ENCODE data around the gene REPS1.

DNA sequence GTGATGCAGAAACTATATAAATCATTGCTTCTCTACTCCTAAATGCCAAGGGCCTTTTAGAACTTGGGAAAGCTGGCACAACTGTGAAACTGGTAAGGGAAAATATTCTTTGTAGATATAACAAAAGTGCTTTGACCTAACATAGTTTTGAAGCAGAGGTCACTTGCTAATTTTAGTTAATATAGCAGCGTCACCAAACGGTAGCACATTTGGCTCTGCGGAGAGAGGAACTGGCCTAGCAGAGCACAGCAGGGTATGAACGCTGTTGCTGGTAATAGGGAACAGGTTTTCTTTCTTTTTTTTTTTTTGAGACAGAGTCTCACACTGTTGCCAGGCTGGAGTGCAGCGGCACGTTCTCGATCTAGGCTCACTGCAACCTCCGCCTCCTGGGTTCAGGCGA, 124.7 kb downstream of the REPS1 start:
- TF ChIP-seq, protein P1, sequence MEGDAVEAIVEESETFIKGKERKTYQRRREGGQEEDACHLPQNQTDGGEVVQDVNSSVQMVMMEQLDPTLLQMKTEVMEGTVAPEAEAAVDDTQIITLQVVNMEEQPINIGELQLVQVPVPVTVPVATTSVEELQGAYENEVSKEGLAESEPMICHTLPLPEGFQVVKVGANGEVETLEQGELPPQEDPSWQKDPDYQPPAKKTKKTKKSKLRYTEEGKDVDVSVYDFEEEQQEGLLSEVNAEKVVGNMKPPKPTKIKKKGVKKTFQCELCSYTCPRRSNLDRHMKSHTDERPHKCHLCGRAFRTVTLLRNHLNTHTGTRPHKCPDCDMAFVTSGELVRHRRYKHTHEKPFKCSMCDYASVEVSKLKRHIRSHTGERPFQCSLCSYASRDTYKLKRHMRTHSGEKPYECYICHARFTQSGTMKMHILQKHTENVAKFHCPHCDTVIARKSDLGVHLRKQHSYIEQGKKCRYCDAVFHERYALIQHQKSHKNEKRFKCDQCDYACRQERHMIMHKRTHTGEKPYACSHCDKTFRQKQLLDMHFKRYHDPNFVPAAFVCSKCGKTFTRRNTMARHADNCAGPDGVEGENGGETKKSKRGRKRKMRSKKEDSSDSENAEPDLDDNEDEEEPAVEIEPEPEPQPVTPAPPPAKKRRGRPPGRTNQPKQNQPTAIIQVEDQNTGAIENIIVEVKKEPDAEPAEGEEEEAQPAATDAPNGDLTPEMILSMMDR (IDR thresholded peaks at IDR 0.05): no peak
- TF ChIP-seq POLR2A (IDR thresholded peaks at IDR 0.05): no peak

Data from ovary (tissue), 3 donors.